Activated CD4-positive, CD25-positive, alpha-beta regulatory T cell treated with anti-CD3 and anti-CD28 coated beads, Interleukin-2, amount 50 U/mL, for 72 hours (primary cell): ENCODE data around the gene TNFRSF12A.

Experiments used
- DNase-seq: peaks from one replicate; pipeline ENCODE4 v3.0.0; 2021

The TNFRSF12A gene

DNA sequence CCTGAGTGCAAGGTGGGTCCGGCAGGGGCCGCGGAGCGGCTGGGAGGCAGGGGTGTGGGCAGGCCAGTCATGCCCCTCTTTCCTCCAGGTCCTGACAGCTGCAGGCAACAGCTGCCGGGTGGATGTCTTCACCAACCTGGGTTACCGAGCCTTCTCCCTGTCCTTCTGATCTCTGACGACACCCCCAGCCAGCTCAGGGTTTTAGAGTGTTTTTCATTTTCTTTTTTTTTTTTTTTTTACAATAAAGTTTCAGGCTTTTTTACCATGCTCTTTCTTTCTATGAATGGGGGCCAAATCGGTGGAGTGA lies 7.3 kb downstream of the TNFRSF12A start:
- no peak for DNase-seq

DNA sequence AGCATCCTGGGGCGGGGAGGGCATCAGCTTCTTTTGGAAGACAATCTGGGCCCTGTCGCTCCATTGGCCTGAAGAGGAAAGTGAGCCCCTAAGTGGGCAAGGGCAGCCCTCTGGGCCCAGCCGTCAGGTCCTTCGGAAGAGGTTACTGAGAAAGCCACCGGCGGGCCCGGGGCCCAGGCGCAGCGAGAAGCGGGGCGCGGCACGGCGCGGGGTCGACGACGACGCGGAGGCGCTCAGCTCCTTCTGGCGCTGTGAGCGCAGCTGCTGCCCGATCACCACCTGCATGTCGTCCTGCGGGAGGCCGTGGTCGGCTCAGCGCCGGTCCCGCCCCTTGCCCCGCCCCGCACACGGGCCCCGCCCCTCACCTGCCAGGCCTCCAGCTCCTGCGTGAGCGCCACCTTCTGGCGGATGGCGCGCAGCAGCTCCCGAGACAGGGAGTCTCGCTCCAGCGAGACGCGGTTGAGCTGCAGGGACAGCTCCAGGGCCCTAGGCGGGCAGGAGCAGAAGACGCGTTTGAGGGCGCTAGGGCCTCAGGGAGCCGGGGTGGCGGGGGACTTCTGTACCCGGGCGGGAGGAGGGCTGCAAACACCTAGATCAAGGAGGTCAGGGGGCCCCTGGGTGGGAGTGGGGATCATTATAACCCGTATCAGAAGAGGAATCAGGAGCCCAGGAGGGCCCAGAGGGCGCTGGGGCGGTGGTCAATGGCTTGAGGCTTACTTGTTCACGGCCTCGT lies 8.0 kb downstream of the TNFRSF12A start:
- DNase-seq, result peak; percentile 88

DNA sequence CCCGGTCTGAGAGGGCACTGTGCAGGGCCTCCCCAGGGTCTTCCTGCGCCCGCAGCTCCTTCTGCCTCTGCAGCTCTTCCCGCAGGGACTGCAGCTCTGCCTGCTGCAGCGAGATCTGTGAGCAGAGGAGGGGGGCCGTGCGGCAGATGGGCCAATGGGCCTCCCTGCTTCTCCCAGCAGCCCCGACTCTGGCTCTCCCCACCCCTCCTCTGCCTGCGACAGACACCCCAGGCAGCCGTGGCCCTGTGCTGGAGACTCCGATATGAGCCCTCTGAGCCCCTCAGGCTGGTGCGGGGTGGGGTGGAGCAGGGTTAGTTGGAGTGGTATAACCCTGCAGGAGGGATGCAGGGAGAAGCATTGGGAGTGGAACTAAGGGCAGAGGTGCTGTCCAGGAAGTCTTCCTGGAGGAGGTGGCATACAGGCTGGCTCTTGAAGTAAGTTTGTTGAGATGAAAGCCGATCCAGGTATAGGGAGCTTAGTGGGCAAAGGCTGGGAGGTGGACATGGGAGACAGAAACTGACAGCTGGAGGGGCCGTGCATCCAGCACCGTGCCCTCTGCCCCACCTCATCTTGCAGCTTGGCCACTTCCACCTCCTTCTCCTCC lies 8.7 kb downstream of the TNFRSF12A start:
- DNase-seq, result no peak

GRCh38 chr16:3029491-3030221 lies 9.5 kb downstream of the TNFRSF12A start:
- peak; percentile 58 for DNase-seq

- no peak for DNase-seq
These were observed 10.3 kb downstream of the TNFRSF12A start for GRCh38 chr16:3030222-3031212.

DNA sequence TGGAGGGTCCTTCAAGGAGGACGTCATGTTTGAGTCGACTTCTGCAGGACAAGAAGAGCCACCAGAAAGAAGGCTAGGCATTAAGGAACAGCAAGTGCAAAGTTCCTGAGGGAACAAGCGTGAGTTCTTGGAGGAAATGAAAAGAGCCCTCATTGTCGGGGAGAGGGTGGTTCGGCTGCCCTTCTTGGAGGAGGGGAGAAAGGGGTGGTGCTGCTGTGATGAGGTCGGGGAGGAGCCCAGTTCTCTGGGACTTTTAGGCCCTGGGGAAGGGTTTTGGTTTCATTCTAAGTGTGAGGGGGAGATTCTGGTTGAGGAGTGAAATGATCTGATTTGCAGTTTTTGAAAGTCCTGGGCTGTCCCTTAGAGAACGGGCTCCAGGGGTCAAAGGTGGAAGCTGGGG lies 12.5 kb downstream of the TNFRSF12A start:
- no peak for DNase-seq

GRCh38 chr16:3035289-3035971 lies 15.3 kb downstream of the TNFRSF12A start:
- DNase-seq, result no peak

GRCh38 chr16:3035972-3036725 lies 16.0 kb downstream of the TNFRSF12A start:
- no peak for DNase-seq

GRCh38 chr16:3036726-3037315 lies 16.7 kb downstream of the TNFRSF12A start, which contains the start of gene BICDL2:
TSS of gene BICDL2 (minus strand) at chr16:3036944. CDS start at chr16:3035496, 1,448 bp downstream.
- DNase-seq, result no peak

- no peak for DNase-seq
These were observed 18.1 kb downstream of the TNFRSF12A start for GRCh38 chr16:3038256-3038655.

- DNase-seq, result no peak
These were observed 18.7 kb downstream of the TNFRSF12A start for GRCh38 chr16:3038896-3039295.

DNA sequence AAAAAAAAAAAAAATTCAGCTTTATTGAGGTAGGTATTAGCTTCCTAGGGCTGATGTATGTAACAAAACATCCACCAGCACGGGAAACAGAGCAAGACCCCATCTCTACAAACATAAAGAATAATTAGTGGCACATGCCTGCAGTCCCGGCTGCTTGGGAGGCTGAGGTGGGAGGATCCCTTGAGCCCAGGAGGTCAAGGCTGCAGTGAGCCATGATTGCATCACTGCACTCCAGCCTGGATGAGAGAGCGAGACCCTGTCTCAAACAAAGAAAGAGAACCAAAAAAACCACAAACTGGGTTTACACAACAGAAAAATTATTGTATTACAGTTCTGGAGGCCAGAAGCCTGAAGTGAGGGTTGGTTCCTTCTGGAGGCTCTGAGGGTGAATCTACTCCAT lies 22.2 kb downstream of the TNFRSF12A start:
- DNase-seq, result no peak

- DNase-seq, result no peak
These were observed 24.5 kb downstream of the TNFRSF12A start for GRCh38 chr16:3044708-3045107.

DNA sequence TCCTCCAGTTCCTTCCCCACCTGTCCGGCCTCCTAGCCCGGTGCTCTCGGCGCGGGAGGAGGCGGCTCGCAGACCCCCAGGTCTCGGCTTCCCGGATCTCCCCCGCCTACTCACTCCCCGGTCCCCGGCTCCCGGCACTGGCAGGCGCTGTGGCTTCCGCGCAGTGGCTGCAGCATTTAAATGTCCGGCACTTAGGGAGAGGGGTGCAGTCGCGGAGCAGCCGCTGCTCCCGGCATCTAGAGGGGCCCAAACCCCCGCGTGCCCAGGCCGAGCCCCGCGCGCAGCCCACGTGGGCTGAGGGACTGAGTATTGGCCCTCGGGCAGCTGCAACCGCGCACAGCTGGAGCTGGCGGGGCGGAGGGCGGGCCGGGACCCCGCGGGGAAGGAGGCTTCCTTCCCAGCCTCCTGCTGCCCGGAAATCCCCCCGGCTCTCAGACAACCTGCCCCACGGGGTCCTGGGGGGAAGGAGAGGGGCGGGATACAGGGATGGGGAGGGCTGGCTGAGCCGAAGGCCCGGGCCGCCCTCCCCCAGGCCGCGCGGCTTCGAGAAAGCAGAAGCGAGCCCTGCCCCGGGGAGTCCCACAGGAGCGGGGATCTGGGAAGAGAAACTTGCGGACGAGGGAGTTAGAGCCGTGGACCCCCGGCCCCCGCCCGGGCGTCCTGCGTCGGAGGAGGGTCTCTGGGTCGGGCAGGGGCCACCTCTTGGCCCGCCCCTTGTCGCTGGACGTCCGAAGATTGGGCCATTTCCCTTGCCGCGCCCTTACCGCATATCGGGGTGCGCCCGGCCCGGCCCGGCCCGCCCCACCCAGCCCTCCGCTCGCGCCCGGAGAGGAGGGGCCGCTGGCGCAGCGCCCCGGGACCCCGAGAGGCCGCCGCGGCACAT lies 25.8 kb downstream of the TNFRSF12A start, which contains the start of gene MMP25:
MMP25 (plus strand) TSS at position 804 of the 883 bp plus-strand sequence. CDS start 357 bp downstream, outside the sequence.
- DNase-seq, result no peak

GRCh38 chr16:3046641-3047386 lies 26.6 kb downstream of the TNFRSF12A start:
- DNase-seq, result no peak

GRCh38 chr16:3047387-3047720 lies 27.2 kb downstream of the TNFRSF12A start:
- no peak for DNase-seq

DNA sequence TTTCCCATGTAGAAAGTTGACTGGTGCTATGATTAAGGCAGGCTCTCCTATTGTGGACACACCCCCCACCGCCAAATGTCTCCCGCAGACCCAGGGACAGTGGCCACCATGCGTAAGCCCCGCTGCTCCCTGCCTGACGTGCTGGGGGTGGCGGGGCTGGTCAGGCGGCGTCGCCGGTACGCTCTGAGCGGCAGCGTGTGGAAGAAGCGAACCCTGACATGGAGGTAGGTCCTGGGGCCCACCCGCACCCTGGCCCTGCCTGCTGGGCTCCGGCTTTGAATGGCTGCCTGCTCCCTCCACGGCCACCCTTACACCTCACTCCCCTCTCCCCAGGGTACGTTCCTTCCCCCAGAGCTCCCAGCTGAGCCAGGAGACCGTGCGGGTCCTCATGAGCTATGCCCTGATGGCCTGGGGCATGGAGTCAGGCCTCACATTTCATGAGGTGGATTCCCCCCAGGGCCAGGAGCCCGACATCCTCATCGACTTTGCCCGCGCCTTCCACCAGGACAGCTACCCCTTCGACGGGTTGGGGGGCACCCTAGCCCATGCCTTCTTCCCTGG lies 29.8 kb downstream of the TNFRSF12A start:
- DNase-seq, result no peak

DNA sequence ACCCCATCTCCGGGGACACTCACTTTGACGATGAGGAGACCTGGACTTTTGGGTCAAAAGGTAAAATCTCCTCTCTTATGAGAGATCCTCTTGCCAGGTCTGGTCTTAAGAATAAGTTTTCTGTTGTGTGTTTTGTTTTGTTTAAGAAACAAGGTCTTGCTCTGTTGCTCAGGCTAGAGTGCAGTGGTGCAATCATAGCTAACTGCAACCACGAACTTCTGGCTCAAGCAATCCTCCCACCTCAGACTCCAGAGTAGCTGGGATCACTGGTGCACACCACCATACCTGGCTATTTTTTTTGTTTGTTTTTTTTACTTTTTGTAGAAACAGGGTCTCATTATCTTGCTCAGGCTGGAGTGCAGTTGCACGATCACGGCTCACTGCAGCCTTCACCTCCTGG lies 30.3 kb downstream of the TNFRSF12A start:
- no peak for DNase-seq

DNA sequence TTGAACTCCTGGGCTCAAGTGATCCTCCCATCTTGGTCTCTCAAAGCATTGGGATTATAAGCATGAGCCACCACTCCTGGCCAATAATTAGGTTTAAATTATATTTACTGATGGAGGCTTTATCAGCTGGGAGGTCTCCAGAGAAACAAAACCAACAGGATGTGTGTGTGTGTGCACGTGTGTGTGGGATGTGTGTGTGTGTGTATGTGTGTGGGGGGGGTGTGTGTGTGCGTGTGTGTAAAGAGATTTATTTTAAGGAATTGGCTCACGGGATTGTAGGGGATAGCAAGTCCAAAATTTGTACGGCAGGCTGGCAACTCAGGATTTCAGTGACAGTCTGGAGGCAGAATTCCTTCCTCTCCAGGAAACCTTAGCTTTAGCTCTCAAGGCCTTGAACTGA lies 30.8 kb downstream of the TNFRSF12A start:
- DNase-seq, result no peak
